ENCODE data around the gene SYNE2.
"Not testable (repeated sequence)": the region's sequence is repeated elsewhere in the genome, so short reads cannot be mapped to it uniquely, and the experiment has no call there.

- TF ChIP-seq CTCF (IDR thresholded peaks at IDR 0.05; ENCODE audit: insufficient read depth, low read length); GABPA (IDR thresholded peaks at IDR 0.05; ENCODE audit: low read depth): not testable (repeated sequence)
These were observed 49.5 kb upstream of the SYNE2 start for GRCh38 chr14:63803221-63803791.

All from HL-60 (cell line).